Thymus (tissue), 11 donors: ENCODE measurements around the gene MCF2L2. TPM values are rescaled to one million over a fixed set of nuclear protein-coding genes. Genes with fewer than 3 reads are reported as not detected.

Source experiments
- DNase-seq, 9 donors: peaks; one replicate each; pipeline ENCODE4 v3.0.0-alpha.2; 2013; ENCODE audit warnings: low spot score in 9 of 9, low read depth in 6 of 9, missing footprints in 1 of 9
- H3K27ac ChIP-seq, 2 donors: one replicate each; pipeline ENCODE4 v1.5.1; 2013; ENCODE audit warnings: control low read depth in 1 of 2, low read depth in 1 of 2, low read length in 1 of 2, mild to moderate bottlenecking in 1 of 2, moderate library complexity in 1 of 2
- H3K27me3 ChIP-seq, 2 donors: one replicate each; pipeline ENCODE4 v1.5.1; 2013; ENCODE audit warnings: low read length in 1 of 2; ENCODE audit not compliant: control insufficient read depth in 2 of 2, insufficient read depth in 1 of 2
- H3K36me3 ChIP-seq, 2 donors: one replicate each; pipeline ENCODE4 v1.5.1; 2013; ENCODE audit warnings: low read length in 1 of 2, mild to moderate bottlenecking in 1 of 2, moderate library complexity in 1 of 2; ENCODE audit not compliant: control insufficient read depth in 2 of 2, insufficient read depth in 2 of 2
- H3K4me1 ChIP-seq, 2 donors: one replicate each; pipeline ENCODE4 v1.5.1; 2013; ENCODE audit warnings: low read length in 2 of 2; ENCODE audit not compliant: control insufficient read depth in 2 of 2, insufficient read depth in 2 of 2
- H3K4me3 ChIP-seq, 2 donors: one replicate each; pipeline ENCODE4 v1.5.1; 2013; ENCODE audit warnings: low read length in 2 of 2, control low read depth in 1 of 2, mild to moderate bottlenecking in 1 of 2
- H3K9me3 ChIP-seq, 2 donors: one replicate each; pipeline ENCODE4 v1.5.1; 2013; ENCODE audit warnings: low read length in 1 of 2, mild to moderate bottlenecking in 1 of 2; ENCODE audit not compliant: control insufficient read depth in 2 of 2, insufficient read depth in 1 of 2
- WGBS: extraction: QIAGEN DNeasy Blood & Tissue Kit; methylation state at CpG from one replicate; pipeline ENCODE4 v1.1.7; 2013; 5-methylcytosine and 5-hydroxymethylcytosine counted together
- polyA plus RNA-seq: library from polyadenylated mRNA; stranded (reverse); fragments of 200-250 nt; gene quantifications from one replicate; pipeline ENCODE4 v1.2.3, GENCODE V29; 2013
- total RNA-seq: library from RNA; stranded (reverse); fragments of 120-200 nt; gene quantifications from one replicate; pipeline ENCODE4 v1.2.4, GENCODE V29; 2013
- donor health status: healthy.

The MCF2L2 gene
- total and polyA plus RNA-seq, 2 donors = 1.0 to 1.1 TPM

GRCh38 chr3:183149915-183150750 is 278.3 kb downstream of the MCF2L2 start:
- Histone ChIP-seq H3K4me3 (no peak overlapping the region), H3K27me3 (no peaks in the 10 kb centered on the region), H3K9me3 (no peaks in the 10 kb centered on the region), H3K27ac (no peak overlapping the region), H3K4me1 (peaks cover 7 to 27% of the 10 kb centered on the region in 2 donors), H3K36me3 (no peaks in the 10 kb centered on the region)
- no peak for DNase-seq
- 85% methylated on average over 5 of the region's 5 CpGs for WGBS

- Histone ChIP-seq H3K27ac (no peak overlapping the region), H3K4me3 (no peak overlapping the region), H3K27me3 (no peaks in the 10 kb centered on the region), H3K36me3 (no peaks in the 10 kb centered on the region), H3K4me1 (peaks cover 7 to 17% of the 10 kb centered on the region in 2 donors), H3K9me3 (no peaks in the 10 kb centered on the region)
- 93% methylated on average over 4 of the region's 4 CpGs for WGBS
- no peak for DNase-seq
These were observed 280.4 kb downstream of the MCF2L2 start for GRCh38 chr3:183148056-183148455.

- Histone ChIP-seq H3K36me3 (no peaks in the 10 kb centered on the region), H3K4me1 (no peaks in the 10 kb centered on the region), H3K27ac (no peak overlapping the region), H3K4me3 (no peak overlapping the region), H3K27me3 (no peaks in the 10 kb centered on the region), H3K9me3 (no peaks in the 10 kb centered on the region)
- WGBS = 97% methylated on average over 1 of the region's 1 CpG
- DNase-seq = no peak
These were observed 284.1 kb downstream of the MCF2L2 start for GRCh38 chr3:183144363-183144762.

- 95% methylated on average over 11 of the region's 11 CpGs for WGBS
- H3K36me3 ChIP-seq = no peaks in the 10 kb centered on the region
- no peak for DNase-seq
- no peaks in the 10 kb centered on the region for H3K4me1 ChIP-seq
- H3K4me3 ChIP-seq = no peak overlapping the region
- no peak overlapping the region for H3K27ac ChIP-seq
- H3K27me3 ChIP-seq = no peaks in the 10 kb centered on the region
- peaks cover 0 to 5% of the 10 kb centered on the region in 2 donors for H3K9me3 ChIP-seq
These were observed 286.2 kb downstream of the MCF2L2 start for GRCh38 chr3:183142199-183142598.

GRCh38 chr3:183134844-183135243 is 293.6 kb downstream of the MCF2L2 start:
- Histone ChIP-seq H3K36me3 (no peaks in the 10 kb centered on the region), H3K4me1 (peaks cover 0 to 29% of the 10 kb centered on the region in 2 donors), H3K27me3 (no peaks in the 10 kb centered on the region), H3K9me3 (peaks cover 0 to 10% of the 10 kb centered on the region in 2 donors), H3K4me3 (no peak overlapping the region), H3K27ac (no peak overlapping the region)
- no peak for DNase-seq
- WGBS = 94% methylated on average over 2 of the region's 2 CpGs

- peak in 5 of 9 donors; percentile 41 to 78 (median 50) for DNase-seq
- Histone ChIP-seq H3K4me1 (peaks cover 0 to 29% of the 10 kb centered on the region in 2 donors), H3K27ac (peak overlapping the region in 1 of 2 donors; percentile 60), H3K27me3 (no peaks in the 10 kb centered on the region), H3K9me3 (peaks cover 0 to 5% of the 10 kb centered on the region in 2 donors), H3K4me3 (no peak overlapping the region), H3K36me3 (no peaks in the 10 kb centered on the region)
- 60% methylated on average over 6 of the region's 6 CpGs for WGBS
These were observed 296.0 kb downstream of the MCF2L2 start for GRCh38 chr3:183132409-183132808.

- Histone ChIP-seq H3K4me1 (peaks cover 0 to 29% of the 10 kb centered on the region in 2 donors), H3K4me3 (no peak overlapping the region), H3K27me3 (no peaks in the 10 kb centered on the region), H3K9me3 (peaks cover 0 to 5% of the 10 kb centered on the region in 2 donors), H3K36me3 (no peaks in the 10 kb centered on the region), H3K27ac (peak overlapping the region in 1 of 2 donors; percentile 14)
- WGBS = 79% methylated on average over 4 of the region's 4 CpGs
- DNase-seq = no peak
These were observed 296.7 kb downstream of the MCF2L2 start for GRCh38 chr3:183131735-183132134.

- H3K27ac ChIP-seq = peak overlapping the region in 1 of 2 donors; percentile 14
- 34% methylated on average over 4 of the region's 4 CpGs for WGBS
- DNase-seq = peak in 2 of 9 donors; percentile 14 to 48
These were observed 297.2 kb downstream of the MCF2L2 start for GRCh38 chr3:183131186-183131725.

GRCh38 chr3:183129243-183129642 is 299.2 kb downstream of the MCF2L2 start:
- no peak for DNase-seq
- no peak overlapping the region for H3K27ac ChIP-seq
- no peaks in the 10 kb centered on the region for H3K36me3 ChIP-seq
- H3K4me3 ChIP-seq = no peak overlapping the region
- 99% methylated on average over 1 of the region's 1 CpG for WGBS
- peaks cover 0 to 29% of the 10 kb centered on the region in 2 donors for H3K4me1 ChIP-seq
- H3K9me3 ChIP-seq = peaks cover 0 to 5% of the 10 kb centered on the region in 2 donors
- no peaks in the 10 kb centered on the region for H3K27me3 ChIP-seq

More at GRCh38 chr3:183131186-183131725, 297.2 kb downstream of the MCF2L2 start:
- H3K9me3 ChIP-seq = peaks cover 0 to 5% of the 10 kb centered on the region in 2 donors
- H3K4me3 ChIP-seq = no peak overlapping the region
- no peaks in the 10 kb centered on the region for H3K27me3 ChIP-seq
- peaks cover 0 to 29% of the 10 kb centered on the region in 2 donors for H3K4me1 ChIP-seq
- H3K36me3 ChIP-seq = no peaks in the 10 kb centered on the region
